Activated T-helper 2 cell treated with anti-CD3 and anti-CD28 coated beads, Interferon-gamma antibody, Interleukin-2, Interleukin-4, amounts not matched to agents 10 μg/mL and 5 μg/mL and 100 μg/mL, durations not matched to agents 14 hours and 24 hours and 36 hours (primary cell): ENCODE results near the gene TRPM2. TPM values are rescaled to one million over a fixed set of nuclear protein-coding genes. Genes with fewer than 3 reads are reported as not detected.

Experiments
- DNase-seq: peaks from one replicate; pipeline ENCODE4 v3.0.0; 2021; ENCODE audit warnings: low spot score
- H3K27ac Mint-ChIP-seq: one replicate; pipeline ENCODE4 v1.8.0; 2021; ENCODE audit warnings: mixed read lengths
- H3K27me3 Mint-ChIP-seq: one replicate; pipeline ENCODE4 v1.8.0; 2021; ENCODE audit warnings: low read depth, mixed read lengths
- H3K36me3 Mint-ChIP-seq: one replicate; pipeline ENCODE4 v1.8.0; 2021; ENCODE audit warnings: low read depth, mixed read lengths
- H3K4me1 Mint-ChIP-seq: one replicate; pipeline ENCODE4 v1.8.0; 2021; ENCODE audit warnings: low read depth, mixed read lengths
- H3K4me3 Mint-ChIP-seq: one replicate; pipeline ENCODE4 v1.8.0; 2021; ENCODE audit warnings: low read depth, mild to moderate bottlenecking, moderate library complexity, mixed read lengths
- H3K9me3 Mint-ChIP-seq: one replicate; pipeline ENCODE4 v1.8.0; 2021; ENCODE audit warnings: mixed read lengths
- intact Hi-C: fragments of 100-400 bp; cut with micrococcal nuclease; formaldehyde crosslinking; loops from one replicate; pipeline ENCODE4 v1.15.1; 2023
- total RNA-seq: library from RNA; stranded (reverse); gene quantifications from 2 replicates; pipeline ENCODE4 v1.2.3, GENCODE V29; 2022

TRPM2 gene
- total RNA-seq = 6.7 and 7.3 TPM in 2 replicates

- Mint-ChIP-seq H3K9me3 (no peaks in the 10 kb centered on the region), H3K27ac (peak within 1 kb of the TSS; percentile 68), H3K4me3 (peak within 1 kb of the TSS; percentile 68), H3K4me1 (peaks cover 36% of the 10 kb centered on the region), H3K27me3 (peaks cover 10% of the 10 kb centered on the region), H3K36me3 (peaks cover 16% of the 10 kb centered on the region)
- intact Hi-C loops = no loop called here
- no peak for DNase-seq
These were observed at the start of gene TRPM2 for GRCh38 chr21:44353191-44353970. Gene TRPM2, plus strand, starts transcription at chr21:44353621. Its CDS starts 80 bp downstream, at chr21:44353701.

DNA sequence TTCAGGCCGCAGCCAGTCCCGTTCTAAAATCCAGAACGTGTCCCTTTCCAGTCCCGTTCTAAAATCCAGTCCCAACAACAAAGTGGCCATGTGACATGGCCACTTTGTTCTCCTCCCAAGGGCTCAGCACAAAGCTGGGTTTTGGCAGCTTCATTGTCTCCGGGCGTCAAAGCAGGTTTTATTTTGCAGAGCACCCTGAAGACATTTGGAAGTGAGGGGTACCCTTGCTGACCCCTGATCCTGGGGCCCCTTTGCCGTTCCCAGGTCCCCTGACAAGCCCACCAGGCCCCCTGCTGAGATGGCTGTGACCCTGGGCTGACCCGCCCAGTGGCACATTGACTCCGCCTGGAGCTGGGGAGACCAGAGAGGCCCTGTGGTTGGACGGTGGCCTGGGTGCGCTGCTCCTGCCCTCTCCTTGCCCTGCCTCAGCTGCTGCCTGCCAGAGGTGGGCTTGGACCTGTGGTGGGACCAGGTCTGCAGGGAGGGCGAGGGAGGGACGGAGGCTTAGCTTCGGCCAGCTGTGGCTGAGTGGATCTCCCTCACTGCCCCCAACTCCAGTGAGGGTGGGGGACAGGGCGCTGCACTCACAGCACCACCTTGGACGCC, 49.3 kb upstream of the TRPM2 start:
- Mint-ChIP-seq H3K27me3 (no peaks in the 10 kb centered on the region), H3K36me3 (peaks cover 29% of the 10 kb centered on the region), H3K9me3 (no peaks in the 10 kb centered on the region), H3K4me3 (no peak overlapping the region), H3K27ac (no peak overlapping the region), H3K4me1 (peaks cover 22% of the 10 kb centered on the region)
- DNase-seq = no peak
- intact Hi-C loops = no loop called here

- Mint-ChIP-seq H3K4me3 (no peak overlapping the region), H3K27me3 (no peaks in the 10 kb centered on the region), H3K4me1 (peaks cover 19% of the 10 kb centered on the region), H3K36me3 (peaks cover 29% of the 10 kb centered on the region), H3K27ac (peak overlapping the region; percentile 72), H3K9me3 (no peaks in the 10 kb centered on the region)
- no peak for DNase-seq
- intact Hi-C loops = no loop called here
These were observed 48.5 kb upstream of the TRPM2 start for GRCh38 chr21:44304877-44305293.

DNA sequence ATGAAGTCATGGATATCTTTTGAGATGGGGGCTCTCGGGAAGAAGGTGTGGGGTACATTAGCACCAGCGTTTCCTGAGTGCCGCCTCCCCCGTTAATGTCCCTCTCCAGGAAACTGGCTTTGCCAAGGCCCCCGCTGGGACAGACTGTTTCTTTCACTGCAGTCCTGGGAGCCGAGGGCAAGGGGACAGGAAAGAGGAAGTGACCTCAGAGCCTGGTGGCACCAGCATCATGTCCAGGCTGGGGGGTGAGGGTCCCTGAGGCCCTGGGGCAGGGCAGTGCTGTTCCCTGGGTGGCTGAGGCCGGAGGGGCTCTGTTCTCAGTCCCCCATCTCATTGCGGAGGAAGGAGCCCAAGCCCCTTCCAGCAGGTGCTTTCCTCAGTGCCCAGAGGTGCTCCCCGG, 47.7 kb upstream of the TRPM2 start:
- Mint-ChIP-seq H3K4me1 (peaks cover 19% of the 10 kb centered on the region), H3K27me3 (no peaks in the 10 kb centered on the region), H3K9me3 (no peaks in the 10 kb centered on the region), H3K27ac (no peak overlapping the region), H3K4me3 (no peak overlapping the region), H3K36me3 (peaks cover 28% of the 10 kb centered on the region)
- intact Hi-C loops = no loop called here
- no peak for DNase-seq

- Mint-ChIP-seq H3K4me3 (no peak overlapping the region), H3K36me3 (peaks cover 34% of the 10 kb centered on the region), H3K9me3 (no peaks in the 10 kb centered on the region), H3K4me1 (peaks cover 12% of the 10 kb centered on the region), H3K27ac (no peak overlapping the region), H3K27me3 (no peaks in the 10 kb centered on the region)
- intact Hi-C loops = no loop called here
- DNase-seq = no peak
These were observed 46.3 kb upstream of the TRPM2 start for GRCh38 chr21:44306936-44307704.

DNA sequence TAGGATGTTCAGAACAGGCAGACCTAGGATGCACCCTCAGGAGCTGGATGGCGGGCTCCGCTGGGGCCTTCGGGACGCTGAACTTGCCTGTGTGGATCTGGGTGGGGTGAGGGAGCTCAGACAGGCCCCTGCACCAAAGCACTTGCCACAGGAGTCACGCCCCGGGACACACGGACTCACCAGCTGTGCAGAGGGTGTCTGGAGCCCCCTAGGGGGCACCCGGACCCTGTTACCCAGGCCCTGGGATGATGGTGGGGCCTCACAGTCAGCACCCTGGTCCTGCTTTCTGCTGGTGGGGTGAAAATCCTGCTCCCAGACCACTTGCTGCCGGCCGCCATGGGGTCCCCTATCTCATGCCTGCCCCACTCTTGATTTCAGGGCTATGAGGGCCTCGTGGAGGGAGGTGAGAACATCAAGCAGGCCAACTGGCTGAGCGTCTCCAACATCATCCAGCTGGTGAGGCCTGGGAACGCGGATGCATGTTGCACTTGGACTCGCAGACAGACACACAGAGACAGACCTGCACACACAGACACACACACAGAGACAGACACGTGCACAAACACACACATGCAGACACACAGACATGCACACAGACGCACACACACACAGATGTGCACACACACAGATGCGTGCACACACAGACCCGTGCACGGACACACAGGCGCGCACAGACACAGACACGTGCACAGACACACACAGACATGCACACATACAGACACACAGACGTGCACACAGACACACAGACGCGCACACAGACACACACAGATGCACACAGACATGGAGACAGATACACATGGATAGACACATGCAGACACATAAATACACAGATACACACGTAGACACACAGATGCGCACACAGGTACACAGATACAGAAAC, 42.6 kb upstream of the TRPM2 start:
- Mint-ChIP-seq H3K4me3 (no peak overlapping the region), H3K27me3 (no peaks in the 10 kb centered on the region), H3K36me3 (peaks cover 36% of the 10 kb centered on the region), H3K4me1 (no peaks in the 10 kb centered on the region), H3K27ac (no peak overlapping the region), H3K9me3 (no peaks in the 10 kb centered on the region)
- intact Hi-C loops = no loop called here
- DNase-seq = no peak

- Mint-ChIP-seq H3K27ac (no peak overlapping the region), H3K36me3 (peaks cover 35% of the 10 kb centered on the region), H3K27me3 (no peaks in the 10 kb centered on the region), H3K4me3 (no peak overlapping the region), H3K4me1 (no peaks in the 10 kb centered on the region), H3K9me3 (no peaks in the 10 kb centered on the region)
- intact Hi-C loops = no loop called here
- no peak for DNase-seq
These were observed 41.3 kb upstream of the TRPM2 start for GRCh38 chr21:44312089-44312488.

- Mint-ChIP-seq H3K9me3 (no peaks in the 10 kb centered on the region), H3K4me1 (no peaks in the 10 kb centered on the region), H3K27me3 (no peaks in the 10 kb centered on the region), H3K27ac (no peak overlapping the region), H3K36me3 (peaks cover 29% of the 10 kb centered on the region), H3K4me3 (no peak overlapping the region)
- no peak for DNase-seq
- intact Hi-C loops = no loop called here
These were observed 40.7 kb upstream of the TRPM2 start for GRCh38 chr21:44312716-44313115.

DNA sequence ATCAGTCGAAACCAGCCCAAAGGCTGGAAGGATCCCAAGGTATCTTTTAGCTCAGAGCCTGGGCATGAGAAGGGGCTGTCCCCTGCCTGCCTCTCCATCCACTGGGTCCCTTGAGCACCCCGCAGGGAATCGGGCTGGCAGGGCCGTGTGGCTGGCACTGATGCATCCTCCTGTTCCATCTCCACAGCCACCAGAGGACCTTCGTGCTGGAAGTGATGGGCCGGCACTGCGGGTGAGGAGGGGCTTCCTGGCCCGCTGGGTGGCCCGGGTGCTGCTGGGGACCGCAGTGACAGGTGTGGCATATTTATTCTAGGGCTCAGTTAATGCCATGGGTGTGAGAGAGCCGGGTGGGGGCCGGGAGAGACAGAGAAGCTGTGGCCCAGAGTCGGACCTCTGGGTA, 40.0 kb upstream of the TRPM2 start:
- no peak for DNase-seq
- Mint-ChIP-seq H3K27me3 (no peaks in the 10 kb centered on the region), H3K36me3 (peaks cover 26% of the 10 kb centered on the region), H3K27ac (no peak overlapping the region), H3K9me3 (no peaks in the 10 kb centered on the region), H3K4me3 (no peak overlapping the region), H3K4me1 (no peaks in the 10 kb centered on the region)
- intact Hi-C loops = no loop called here

GRCh38 chr21:44314128-44314527, 39.3 kb upstream of the TRPM2 start:
- Mint-ChIP-seq H3K4me3 (no peak overlapping the region), H3K27me3 (no peaks in the 10 kb centered on the region), H3K4me1 (no peaks in the 10 kb centered on the region), H3K9me3 (no peaks in the 10 kb centered on the region), H3K36me3 (peaks cover 28% of the 10 kb centered on the region), H3K27ac (no peak overlapping the region)
- intact Hi-C loops = no loop called here
- DNase-seq = no peak

DNA sequence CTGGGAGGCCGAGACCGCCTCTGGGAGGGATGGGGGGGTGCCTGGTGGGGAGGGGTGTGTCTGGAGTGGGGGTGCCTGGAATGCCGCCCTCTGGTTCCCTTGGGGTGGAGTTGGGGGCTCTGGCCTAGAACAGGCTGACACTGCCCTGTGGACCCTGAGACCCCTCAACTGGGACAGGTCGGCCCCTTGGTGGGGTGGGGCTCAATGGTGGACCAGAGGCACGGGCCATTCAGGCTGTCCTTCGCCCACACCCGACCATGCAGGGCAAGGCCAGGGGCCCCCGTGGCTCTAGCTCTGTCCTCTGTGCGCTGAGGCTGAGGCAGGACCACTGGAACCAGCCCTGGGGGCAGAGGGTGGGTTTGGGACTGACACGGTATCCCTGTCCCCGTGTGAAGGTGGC, 38.9 kb upstream of the TRPM2 start:
- no peak for DNase-seq
- intact Hi-C loops = no loop called here
- Mint-ChIP-seq H3K9me3 (no peaks in the 10 kb centered on the region), H3K4me3 (no peak overlapping the region), H3K36me3 (peaks cover 32% of the 10 kb centered on the region), H3K27ac (no peak overlapping the region), H3K27me3 (no peaks in the 10 kb centered on the region), H3K4me1 (no peaks in the 10 kb centered on the region)

GRCh38 chr21:44315691-44316203, 37.7 kb upstream of the TRPM2 start:
- no peaks in the 10 kb centered on the region for H3K27me3 Mint-ChIP-seq
- no peaks in the 10 kb centered on the region for H3K4me1 Mint-ChIP-seq
- no peak overlapping the region for H3K4me3 Mint-ChIP-seq
- H3K36me3 Mint-ChIP-seq = peaks cover 32% of the 10 kb centered on the region
- no peaks in the 10 kb centered on the region for H3K9me3 Mint-ChIP-seq
- H3K27ac Mint-ChIP-seq = no peak overlapping the region
- intact Hi-C loops = no loop called here
- no peak for DNase-seq
